GM12864 (cell line): ENCODE data around the gene PALD1.

Experiments
- DNase-seq: peaks from one replicate; pipeline ENCODE4 v3.0.0-alpha.2; 2011; ENCODE audit warnings: low read depth
- H3K4me3 ChIP-seq: 2 replicates; pipeline ENCODE4 v1.5.1; 2011; ENCODE audit warnings: mild to moderate bottlenecking, low read depth, low read length, control low read depth
- TF ChIP-seq, protein P1 (sequence below): IDR thresholded peaks from 2 replicates; pipeline ENCODE4 v1.5.1; 2011; ENCODE audit warnings: low read depth, mild to moderate bottlenecking, moderate library complexity, low read length, control low read depth, inconsistent platforms; ENCODE audit errors: missing control alignments

PALD1 gene

DNA sequence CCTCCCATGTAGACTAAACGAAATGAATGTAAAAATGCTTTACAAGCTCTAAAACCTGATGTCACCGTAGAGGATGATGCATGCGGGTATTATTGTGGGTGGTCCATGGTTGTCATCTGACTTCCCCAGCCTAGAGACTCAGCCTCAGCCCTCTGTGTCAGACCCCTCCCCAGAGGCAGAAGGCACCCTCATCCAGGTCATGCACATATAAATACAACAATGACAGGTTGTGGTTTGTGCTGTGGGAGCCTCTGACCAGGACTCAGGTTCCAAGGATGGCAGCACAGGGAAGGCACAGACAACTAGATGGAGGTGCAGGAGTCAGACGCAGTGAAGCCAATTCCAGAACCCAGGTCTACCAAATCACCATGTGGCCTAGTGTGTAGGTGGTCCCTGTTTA is 33.8 kb upstream of the PALD1 start:
- no peak for DNase-seq
- TF ChIP-seq, protein P1, sequence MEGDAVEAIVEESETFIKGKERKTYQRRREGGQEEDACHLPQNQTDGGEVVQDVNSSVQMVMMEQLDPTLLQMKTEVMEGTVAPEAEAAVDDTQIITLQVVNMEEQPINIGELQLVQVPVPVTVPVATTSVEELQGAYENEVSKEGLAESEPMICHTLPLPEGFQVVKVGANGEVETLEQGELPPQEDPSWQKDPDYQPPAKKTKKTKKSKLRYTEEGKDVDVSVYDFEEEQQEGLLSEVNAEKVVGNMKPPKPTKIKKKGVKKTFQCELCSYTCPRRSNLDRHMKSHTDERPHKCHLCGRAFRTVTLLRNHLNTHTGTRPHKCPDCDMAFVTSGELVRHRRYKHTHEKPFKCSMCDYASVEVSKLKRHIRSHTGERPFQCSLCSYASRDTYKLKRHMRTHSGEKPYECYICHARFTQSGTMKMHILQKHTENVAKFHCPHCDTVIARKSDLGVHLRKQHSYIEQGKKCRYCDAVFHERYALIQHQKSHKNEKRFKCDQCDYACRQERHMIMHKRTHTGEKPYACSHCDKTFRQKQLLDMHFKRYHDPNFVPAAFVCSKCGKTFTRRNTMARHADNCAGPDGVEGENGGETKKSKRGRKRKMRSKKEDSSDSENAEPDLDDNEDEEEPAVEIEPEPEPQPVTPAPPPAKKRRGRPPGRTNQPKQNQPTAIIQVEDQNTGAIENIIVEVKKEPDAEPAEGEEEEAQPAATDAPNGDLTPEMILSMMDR, result no peak
- no peak overlapping the region for H3K4me3 ChIP-seq

DNA sequence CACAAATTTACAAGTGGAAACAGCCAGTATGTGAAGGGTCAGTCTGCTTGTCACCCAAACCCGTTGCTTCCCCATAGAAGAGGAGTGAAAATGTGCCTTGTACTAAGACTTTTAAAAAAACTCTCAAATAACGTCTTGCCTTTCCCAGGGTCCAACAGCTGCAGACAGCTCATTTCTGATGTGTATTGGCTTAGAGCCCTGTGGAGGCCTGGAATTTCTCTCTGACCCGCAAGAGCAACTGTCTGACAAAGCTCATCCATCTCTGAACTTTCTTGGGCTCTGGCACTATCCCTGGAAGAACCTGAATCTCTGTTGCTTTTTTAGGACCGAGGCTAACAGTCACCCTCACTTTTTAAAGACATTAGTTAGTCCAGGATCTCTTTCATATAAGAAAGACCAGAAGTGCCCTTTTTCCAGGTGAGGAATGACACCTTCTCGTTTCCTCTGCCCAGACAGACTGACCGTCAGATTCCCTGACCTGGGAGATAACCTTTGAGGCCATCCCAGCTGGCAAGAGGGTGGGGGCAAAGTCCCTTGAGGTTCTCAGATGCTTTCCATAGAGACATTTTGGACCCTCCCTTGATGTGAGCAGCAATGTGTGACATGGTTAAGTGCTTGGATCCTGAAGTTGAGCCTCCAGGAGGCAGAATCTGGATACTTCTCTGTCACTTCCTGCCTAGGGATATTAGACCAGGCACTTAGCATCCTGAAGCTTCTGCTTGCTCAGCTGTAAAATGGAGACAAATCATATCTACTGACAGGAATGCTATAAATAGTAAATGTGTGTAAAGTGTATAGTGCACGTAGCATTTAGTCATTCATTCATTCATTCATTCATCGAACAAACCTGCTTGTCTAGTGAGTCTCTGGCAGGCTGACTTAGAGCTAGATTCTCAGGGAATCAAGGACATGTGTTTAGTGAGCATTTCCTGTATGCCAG is 32.6 kb upstream of the PALD1 start:
- TF ChIP-seq, protein P1, result no peak
- no peak for DNase-seq
- no peak overlapping the region for H3K4me3 ChIP-seq

DNA sequence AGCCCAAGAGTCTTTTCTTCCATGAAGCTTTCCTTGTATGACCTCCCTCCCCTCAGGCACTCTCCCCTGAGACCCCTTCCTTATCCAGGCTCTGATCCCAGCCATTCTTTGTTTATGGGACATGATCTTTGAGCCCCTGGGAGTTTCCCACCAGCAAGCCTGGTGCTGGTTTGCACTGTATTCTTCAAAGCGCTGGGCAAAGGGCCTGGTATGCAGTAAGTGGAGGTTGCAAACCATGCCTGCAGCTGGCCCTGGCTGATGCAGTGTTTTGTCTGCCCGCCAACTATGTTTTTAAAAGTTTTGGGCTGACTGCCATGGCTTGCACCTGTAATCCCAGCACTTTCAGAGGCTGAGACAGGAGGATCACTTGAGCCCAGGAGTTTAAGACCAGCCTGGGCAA is 30.3 kb upstream of the PALD1 start:
- DNase-seq, result no peak
- no peak overlapping the region for H3K4me3 ChIP-seq
- TF ChIP-seq, protein P1, result no peak

DNA sequence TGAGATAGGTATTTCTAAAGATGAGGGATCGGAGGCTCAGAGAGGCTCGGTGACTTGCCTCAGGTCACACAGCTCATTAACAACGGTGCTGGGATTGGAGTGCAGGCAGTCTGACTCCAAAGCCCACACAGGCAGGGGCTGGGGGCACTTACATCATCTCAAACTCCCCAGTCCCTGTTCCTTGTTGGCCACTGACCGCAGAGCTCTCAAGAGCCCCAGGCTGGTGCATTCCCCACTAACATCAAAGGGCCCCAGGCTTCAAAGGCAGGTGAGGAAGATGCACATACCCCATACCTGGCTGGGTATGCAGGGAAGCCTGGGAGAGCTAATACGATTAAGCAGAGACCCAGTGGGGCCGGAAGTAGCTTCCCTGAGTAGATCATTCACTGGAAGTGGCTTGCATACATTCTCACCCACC is 23.3 kb upstream of the PALD1 start:
- no peak overlapping the region for H3K4me3 ChIP-seq
- TF ChIP-seq, protein P1, result no peak
- DNase-seq, result no peak

DNA sequence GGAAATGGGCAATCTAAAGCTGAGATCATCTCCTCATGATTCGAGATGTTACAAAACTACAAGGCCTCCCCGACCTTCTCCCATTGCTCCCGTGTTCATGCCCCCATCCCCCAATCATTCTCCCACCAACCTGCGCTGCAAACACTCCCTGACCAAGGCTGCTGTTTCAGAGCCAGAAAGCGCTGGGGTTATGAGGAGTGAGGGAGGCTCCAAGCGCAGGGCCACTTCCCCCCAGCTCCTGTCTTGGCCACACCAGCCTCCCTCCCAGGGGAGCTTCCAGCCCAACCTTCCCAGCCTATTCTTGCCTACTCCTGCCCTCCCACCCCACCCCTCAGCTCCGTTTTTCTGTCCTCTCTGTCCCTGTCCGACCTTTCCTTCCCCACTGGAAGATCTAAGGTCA is 22.4 kb upstream of the PALD1 start:
- TF ChIP-seq, protein P1, result no peak
- no peak for DNase-seq
- H3K4me3 ChIP-seq, result no peak overlapping the region

DNA sequence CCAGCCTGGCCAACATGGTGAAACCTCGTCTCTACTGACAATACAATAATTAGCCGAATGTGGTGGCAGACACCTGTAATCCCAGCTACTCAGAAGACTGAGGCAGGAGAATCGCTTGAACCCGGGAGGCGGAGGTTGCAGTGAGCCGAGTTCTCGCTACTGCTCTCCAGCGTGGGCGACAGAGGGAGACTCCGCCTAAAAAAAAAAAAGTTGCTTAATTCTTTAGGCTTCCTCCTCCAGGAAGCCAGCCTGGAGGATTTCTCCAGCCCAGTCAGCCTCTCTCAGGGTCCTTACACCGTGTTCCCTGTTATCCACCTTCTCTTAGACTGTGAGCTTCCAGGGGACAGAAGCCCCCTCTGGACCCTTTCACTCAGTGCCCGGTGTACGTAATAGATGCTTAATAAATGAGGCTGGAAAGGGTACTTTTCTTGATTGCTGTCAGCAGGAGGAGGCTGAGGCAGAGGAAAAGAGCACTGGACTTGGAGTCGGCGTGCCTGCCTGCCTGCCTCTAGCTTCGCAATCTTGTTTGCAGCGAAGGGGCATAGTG is 20.7 kb upstream of the PALD1 start:
- TF ChIP-seq, protein P1, result no peak
- H3K4me3 ChIP-seq, result no peak overlapping the region
- DNase-seq, result no peak
